GM10847 (cell line): ENCODE results near the gene KRABD2.

Experiments used
- POLR2A ChIP-seq: IDR thresholded peaks from 2 replicates; pipeline ENCODE4 v1.6.1; 2011; ENCODE audit not compliant: insufficient read length; ENCODE audit errors: extremely low read depth

KRABD2 gene

DNA sequence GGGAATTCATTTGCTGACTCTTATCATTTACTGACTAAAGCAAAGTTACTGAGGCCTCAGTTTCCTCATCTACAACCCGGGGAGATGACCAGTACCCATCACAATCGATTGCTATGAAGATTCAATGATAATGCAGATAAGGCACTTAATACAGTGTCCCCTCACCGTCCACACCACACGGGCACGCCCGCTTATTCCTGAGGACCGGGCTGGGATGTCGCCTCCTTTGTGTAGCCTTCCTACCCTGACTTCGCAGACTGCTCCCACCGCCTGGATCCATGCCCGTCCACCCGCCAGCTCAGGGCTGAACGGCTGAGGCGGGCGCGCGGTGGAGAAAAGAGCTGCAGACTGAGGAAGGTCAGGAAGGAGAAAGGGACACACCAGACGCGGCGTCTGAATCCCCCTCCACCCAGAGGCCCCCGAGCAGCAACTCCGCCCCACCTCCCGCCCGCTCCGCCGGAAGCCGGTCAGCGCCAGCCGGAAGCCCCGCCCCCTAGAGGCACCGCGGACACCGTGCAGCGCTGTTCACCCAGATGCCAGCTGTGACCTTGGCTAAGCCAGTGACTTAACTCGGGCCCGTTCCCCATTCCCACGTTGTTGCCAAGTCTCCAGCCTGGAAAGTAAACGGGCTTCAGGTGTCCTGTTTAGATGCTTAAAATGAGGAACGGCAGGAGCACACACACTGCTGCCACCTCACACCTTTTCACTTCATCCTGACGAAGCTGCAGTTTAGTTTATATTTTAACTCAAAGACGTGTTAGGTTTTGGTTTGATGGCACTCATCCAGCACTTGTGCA lies at the start of gene KRABD2:
TSS of gene KRABD2 (minus strand) at position 434 of the 797 bp plus-strand sequence.
- peak; percentile 57 for TF ChIP-seq POLR2A

DNA sequence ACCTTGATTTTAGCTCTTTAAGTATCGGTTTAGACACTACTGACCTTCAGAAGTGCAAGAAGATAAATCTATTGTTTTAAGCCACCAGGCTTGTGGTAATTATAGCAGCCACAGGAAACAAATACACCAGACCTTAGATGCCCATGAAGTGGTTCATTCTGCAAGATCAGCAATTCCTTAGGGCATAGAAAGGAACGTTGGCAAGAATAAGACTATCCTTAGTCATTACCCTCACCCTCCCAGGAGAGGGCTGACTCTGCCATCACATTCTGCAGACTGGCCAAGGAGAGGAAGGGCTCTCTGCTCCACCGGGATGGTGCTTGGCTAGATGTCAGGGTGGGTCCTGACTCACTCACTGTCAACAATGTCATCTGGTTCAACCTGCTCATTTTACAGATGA lies 45.1 kb upstream of the KRABD2 start:
- TF ChIP-seq POLR2A = no peak

DNA sequence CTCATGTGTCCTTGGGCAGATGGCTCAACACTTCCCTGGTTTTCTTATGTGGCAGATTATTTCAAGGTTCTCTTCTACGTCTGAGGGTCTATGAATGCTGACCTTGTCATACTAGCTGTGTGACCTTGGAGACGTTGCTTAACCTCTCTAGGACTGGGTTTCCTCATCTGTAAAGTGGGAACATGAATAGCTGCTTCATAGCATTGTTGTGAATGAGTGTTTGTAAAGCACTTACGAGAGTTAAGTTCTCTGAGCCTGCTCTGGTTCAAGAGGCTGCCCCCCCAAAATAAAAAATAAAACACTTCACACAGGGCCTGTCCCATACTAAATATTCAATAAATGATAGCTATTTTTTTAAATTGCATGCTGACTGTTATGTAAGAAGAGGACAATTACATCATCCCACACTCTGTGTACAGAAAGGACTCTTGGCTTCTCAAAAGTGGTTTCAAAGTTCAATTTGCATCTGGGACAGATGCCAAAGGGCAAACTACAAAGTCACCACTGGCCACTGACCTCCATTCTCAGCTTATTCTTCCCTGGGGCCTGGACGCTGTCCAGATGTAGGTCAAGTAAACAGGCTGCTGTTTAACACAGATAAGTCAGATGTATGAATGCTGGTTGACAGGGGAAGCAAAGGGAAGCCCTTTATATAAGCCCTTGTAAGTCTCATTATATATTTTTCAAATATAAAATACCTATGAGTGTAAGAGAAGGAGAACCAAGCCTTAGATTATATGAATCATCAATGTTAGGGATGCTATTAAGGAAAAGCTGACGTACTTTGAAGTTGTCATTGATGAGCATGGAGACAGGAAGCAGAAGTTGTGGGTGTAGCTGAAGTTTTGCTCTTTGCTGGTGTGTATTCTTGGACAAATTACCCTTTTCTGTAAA lies 43.8 kb upstream of the KRABD2 start:
- TF ChIP-seq POLR2A = no peak

DNA sequence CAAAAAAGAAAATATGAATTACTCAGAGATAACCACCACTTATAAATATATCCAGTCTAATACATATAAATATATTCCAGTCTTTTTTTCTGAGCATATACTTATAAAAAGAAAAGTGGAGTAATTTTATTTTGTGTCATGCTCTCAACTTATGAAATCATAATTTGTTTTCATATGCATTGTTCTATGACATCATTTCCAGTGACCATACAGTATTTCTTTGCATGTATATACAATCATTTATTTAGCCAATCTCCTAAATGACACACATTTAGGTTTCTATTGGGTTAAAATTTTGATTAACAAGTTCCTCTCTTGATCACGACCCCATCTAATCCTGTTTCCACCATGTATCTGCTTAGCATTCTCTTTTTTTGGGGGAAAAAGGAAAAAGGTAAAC lies 42.8 kb upstream of the KRABD2 start:
- no peak for TF ChIP-seq POLR2A

DNA sequence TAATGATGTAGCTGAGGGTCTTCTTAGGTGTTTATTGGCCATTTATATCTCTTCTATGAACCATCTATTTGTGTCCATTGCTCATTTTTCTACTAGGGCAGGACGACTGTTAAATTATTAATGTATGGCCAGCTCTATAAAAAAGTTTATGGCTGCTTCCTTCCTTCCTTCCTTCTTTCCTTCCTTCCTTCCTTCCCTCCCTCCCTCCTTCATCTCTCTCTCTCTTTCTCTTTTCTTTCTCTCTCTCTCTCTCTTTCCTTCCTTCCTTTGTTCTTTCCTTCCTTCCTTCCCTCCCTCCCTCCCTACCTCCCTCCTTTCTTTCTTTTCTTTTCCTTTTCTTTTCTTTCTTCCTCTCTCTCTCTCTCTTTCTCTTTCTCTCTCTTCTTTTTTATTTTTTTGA lies 42.0 kb upstream of the KRABD2 start:
- TF ChIP-seq POLR2A = no peak

DNA sequence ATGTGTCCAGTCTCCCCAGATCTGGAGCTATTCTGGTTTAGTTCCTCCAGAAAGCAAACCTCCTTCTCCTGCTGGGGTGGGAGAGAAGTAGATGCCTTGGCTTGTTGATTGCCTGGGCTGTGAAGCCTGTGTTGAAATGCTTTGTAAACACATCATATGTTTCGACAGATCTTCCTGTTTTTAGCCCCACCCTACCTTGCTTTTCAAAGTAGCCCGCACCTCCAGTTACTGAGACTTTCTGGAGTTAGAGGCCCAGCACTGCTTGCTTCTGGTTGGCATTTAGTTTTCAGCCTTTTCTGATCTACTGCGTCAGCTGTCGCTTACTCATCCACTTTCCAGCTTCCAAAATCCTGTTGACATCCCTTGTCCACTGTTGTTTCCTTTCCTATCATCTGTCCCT lies 41.3 kb upstream of the KRABD2 start:
- TF ChIP-seq POLR2A = no peak

DNA sequence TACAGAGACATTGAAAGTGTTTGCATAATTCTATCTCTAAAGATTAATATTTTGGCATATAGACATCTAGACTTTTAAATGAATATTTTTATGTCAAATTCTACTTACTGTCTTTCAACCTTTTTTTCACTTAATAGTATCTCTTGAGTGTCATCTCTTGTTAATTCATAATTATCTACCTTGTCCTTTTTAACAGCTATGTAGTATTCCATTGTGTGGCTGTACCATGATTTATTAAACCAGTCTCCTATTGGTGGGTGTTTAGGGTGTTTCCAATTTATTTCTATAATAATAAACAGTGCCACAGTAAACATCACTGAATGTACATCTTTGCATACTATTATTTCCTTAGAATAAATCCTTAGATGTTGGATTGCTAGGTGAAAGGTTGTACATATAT lies 37.4 kb upstream of the KRABD2 start:
- no peak for TF ChIP-seq POLR2A

DNA sequence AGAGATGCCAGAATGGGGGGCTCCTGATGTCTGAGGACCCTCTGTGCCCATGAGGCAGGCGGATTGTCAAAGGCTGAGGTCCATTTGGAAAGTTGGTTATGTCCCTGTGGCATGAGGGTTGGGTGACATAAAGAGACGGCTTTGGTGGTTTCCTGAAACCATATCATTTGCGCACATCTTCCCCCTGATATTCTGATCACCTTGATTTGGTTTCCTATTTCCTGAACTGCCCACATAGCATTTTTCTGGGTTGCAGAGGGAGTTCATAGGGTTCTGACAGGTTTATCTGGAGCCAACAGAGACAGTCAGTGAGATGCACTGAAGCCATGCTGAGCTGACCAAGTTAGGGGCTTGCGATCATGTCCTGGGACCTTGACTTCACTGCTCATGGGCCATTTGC lies 36.8 kb upstream of the KRABD2 start:
- TF ChIP-seq POLR2A = no peak

DNA sequence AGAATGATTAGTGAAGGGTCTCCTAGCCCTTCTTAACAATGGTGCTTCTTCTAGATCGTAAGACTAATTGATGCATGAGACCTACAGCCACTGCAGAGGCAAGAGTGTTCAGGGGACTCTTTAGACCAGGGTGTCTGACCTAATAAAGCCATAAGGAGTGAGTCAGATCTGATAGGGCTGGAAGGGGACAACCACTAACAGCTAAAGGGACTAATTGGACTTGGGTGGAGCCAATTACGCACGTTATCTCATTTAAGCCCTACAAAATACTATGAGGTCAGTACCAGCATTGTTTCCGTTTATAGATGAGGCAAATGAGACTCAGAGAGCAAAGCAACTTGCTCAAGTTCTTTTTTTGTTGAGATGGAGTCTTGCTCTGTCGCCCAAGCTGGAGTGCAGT lies 35.6 kb upstream of the KRABD2 start:
- TF ChIP-seq POLR2A = no peak

DNA sequence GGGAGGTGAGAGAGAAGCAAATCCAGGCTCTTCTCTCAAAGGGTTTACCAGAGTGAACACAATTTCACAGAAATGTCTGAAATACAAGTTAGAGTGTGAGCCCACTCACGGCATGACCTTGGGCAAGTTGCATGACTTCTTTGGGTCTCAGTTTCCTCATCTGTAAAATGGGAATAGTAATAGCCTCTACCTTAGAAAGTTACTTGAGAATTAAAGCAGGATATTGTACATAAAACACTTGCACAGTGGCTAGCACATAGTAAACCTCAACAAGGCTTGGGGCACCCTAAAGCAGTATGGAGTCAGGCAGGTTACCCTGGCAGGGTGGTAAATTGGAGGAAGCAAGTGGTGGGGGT lies 34.4 kb upstream of the KRABD2 start:
- no peak for TF ChIP-seq POLR2A

DNA sequence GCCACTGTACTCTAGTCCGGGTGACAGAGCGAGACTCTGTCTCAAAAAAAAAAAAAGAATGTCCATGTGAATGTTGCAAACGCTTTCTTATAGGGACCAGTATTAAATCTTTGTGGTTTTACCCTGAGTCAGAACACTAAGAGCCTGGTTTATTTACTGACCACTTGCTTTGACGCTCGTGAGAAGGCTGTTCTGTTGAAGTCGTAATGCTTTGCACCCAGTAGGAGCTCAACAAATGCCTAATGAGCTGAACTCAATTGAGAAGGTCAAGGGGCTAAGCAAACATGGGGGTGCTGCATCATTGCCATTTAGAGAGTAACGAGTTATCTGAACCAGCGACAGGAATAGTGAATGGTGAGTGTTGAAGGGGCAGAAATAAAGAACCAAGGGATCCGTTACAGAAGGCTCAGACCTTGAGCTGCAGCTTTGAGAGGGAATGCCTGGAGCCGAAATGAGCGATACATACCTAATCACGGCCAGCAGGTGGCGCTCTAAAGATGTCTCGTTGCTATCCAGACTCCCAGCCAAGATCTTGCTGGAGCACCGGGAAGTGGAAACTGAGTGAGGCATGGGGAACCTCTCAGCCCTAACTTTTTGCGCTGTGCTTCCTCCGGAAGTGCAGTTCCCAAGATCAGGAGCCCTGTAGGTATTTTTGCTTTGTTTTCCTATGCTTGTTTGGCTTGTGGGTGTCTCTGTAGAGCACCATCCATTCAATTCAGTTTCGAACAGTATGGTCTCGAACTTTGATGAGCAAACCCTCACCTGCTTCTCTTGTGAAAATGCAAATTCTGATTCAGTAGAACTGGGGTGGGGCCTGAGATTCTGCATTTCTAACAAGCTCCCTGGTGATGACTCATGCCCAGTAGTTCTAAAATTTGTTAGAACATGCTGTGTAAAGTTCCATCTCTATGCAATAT lies 33.7 kb upstream of the KRABD2 start:
- TF ChIP-seq POLR2A = no peak

DNA sequence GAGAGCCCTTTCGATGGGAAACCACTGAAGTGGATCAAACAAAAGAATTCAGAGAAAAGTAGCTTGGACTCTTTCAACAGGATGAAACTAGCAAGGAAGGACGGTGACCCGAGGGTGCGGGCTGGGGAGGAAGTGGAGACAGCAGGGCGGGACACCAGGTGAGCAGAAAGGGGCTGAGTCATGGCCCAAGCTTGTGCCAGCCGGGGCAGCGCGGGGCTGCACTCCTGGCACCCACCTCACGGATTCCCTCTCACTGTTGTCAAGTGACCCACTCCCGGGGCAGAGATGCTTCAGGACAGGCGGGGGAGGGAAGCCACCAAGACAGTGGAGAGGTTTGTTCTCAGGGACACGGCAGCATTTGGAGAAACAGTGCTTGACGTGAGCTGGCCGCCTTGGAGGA lies 31.9 kb upstream of the KRABD2 start:
- no peak for TF ChIP-seq POLR2A

DNA sequence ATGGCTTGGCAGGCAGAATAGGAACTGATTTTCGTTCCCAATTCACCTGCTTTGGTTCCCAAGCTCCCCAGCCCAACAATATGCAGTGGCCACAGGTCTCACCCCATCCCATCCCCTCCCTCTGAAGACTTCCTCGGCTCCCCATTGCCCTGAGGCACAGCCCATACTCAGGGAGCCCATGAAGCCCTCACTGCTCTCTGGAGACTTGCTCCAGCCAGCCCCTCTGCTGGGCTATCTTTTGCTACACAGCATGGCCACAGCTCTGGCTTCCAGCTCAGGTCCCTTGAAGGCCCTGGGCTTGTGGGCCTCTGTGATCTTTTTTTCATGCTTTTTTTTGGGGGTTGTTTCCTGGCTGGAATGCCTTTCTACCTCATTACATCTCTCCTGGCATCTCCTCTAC lies 29.7 kb upstream of the KRABD2 start:
- no peak for TF ChIP-seq POLR2A

DNA sequence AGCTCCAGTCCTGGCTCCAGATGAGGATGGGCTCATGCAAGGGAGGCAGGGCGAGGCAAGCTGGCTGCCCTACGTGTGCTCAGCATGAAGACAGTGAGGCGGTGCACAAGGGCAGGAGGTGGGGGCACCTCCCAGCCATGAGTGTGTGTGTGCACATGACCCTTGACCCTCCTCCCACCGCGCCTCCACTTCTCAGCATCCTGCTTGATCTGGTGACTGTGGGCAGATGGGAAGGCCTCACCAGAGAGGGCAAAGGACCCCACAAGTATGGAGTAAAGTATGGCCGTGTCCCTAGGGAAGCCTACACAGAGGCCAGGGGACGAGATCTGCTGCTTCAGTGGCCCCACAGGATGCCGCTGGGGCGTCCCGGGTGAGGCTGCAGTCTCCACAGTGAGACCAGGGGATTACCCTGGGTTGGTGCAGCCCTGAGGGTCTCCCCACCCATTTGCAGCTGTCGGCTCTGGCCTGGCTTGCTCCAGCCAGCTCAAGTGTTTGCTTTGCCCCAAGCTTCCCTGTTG lies 29.1 kb upstream of the KRABD2 start:
- no peak for TF ChIP-seq POLR2A

DNA sequence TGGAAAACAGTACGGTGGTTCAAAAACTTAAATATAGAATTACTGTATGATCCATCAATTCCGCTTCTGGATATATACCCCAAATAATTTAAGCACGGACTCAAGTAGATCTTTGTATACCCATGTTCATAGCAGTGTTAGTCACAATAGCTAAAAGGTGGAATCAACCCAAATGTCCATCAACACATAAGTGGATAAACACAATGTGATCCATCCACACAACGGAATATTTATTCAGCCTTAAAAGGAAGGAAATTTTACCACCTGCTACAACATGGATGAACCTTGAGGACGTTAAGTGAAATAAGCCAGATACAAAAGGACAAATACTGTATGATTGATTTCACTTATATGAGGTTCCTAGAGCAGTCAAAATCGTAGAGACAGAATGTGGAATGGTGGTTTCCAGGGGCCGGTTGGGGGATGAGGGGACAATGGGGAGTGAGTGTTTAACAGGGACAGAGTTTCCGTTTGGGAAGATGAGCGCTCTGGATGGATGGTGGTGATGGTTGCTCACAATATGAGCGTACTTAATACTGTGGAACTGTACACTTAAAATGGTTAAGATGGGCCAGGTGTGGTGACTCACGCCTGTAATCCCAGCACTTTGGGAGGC lies 26.5 kb upstream of the KRABD2 start:
- TF ChIP-seq POLR2A = no peak
